DND-41 (cell line): ENCODE results near the gene KIAA1549.

Experiments used
- ATAC-seq: fragments of 200-7000 bp; cut with Tn5 transposase; 3 replicates; pipeline ENCODE4 v1.9.1; 2021; ENCODE audit warnings: low read depth; ENCODE audit not compliant: insufficient read depth
- DNase-seq: peaks from one replicate; pipeline ENCODE4 v3.0.0-alpha.2; 2020
- H2AFZ ChIP-seq: 2 replicates; pipeline ENCODE4 v1.6.0; 2012; ENCODE audit warnings: low read depth, low read length
- H3K27ac ChIP-seq: 2 replicates; pipeline ENCODE4 v1.5.1; 2012; ENCODE audit warnings: low read length, inconsistent platforms
- H3K27me3 ChIP-seq: fragments of 200-600 bp; sonication (generic); 2 replicates; pipeline ENCODE4 v1.6.0; 2012; ENCODE audit warnings: low read length, mild to moderate bottlenecking, inconsistent platforms; ENCODE audit not compliant: insufficient read depth, poor library complexity
- H3K36me3 ChIP-seq: 2 replicates; pipeline ENCODE4 v1.5.1; 2012; ENCODE audit warnings: low read length, inconsistent platforms; ENCODE audit not compliant: insufficient read depth
- H3K4me1 ChIP-seq: 2 replicates; pipeline ENCODE4 v1.5.1; 2012; ENCODE audit warnings: mild to moderate bottlenecking, low read length; ENCODE audit not compliant: insufficient read depth
- H3K4me2 ChIP-seq: 2 replicates; pipeline ENCODE4 v1.6.0; 2012; ENCODE audit warnings: mild to moderate bottlenecking, moderate library complexity, low read length, inconsistent platforms; ENCODE audit not compliant: insufficient read depth
- H3K4me3 ChIP-seq, 2 experiments: fragments of 200-600 bp in 1 of 2; shearing (Covaris generic) in 1 of 2; 2 replicates each; pipeline ENCODE4 v1.5.1; 2012 to 2016; ENCODE audit warnings: inconsistent platforms in 2 of 2, low read length in 2 of 2, mild to moderate bottlenecking in 2 of 2, low read depth in 1 of 2, moderate library complexity in 1 of 2
- H3K79me2 ChIP-seq: 2 replicates; pipeline ENCODE4 v1.6.0; 2012; ENCODE audit warnings: low read length, inconsistent platforms; ENCODE audit not compliant: insufficient read depth
- H3K9ac ChIP-seq: 2 replicates; pipeline ENCODE4 v1.6.0; 2012; ENCODE audit warnings: low read depth, mild to moderate bottlenecking, inconsistent platforms, low read length, moderate library complexity
- H3K9me3 ChIP-seq: 2 replicates; pipeline ENCODE4 v1.5.1; 2012; ENCODE audit warnings: low read length, moderate library complexity, mild to moderate bottlenecking, inconsistent platforms; ENCODE audit not compliant: insufficient read depth, severe bottlenecking
- H4K20me1 ChIP-seq: 2 replicates; pipeline ENCODE4 v1.6.0; 2012; ENCODE audit warnings: low read length; ENCODE audit not compliant: insufficient read depth
- CTCF ChIP-seq: IDR thresholded peaks from 2 replicates; pipeline ENCODE4 v1.5.1; 2012; ENCODE audit warnings: borderline replicate concordance, low read length, moderate library complexity, mild to moderate bottlenecking; ENCODE audit not compliant: poor library complexity, severe bottlenecking; ENCODE audit errors: extremely low read depth
- EZH2 ChIP-seq: IDR thresholded peaks from 3 replicates; pipeline ENCODE4 v1.6.1; 2012; ENCODE audit warnings: borderline replicate concordance, low read depth, mild to moderate bottlenecking, moderate library complexity, low read length, inconsistent platforms; ENCODE audit not compliant: severe bottlenecking

Gene KIAA1549

GRCh38 chr7:138919911-138920310 is 61.3 kb downstream of the KIAA1549 start:
- ATAC-seq (peak; percentile 97), DNase-seq (peak; percentile 67)
- H3K27me3 ChIP-seq, result no peaks in the 10 kb centered on the region
- H3K36me3 ChIP-seq, result peaks cover 6% of the 10 kb centered on the region; the same call in 1 of the 2 replicates
- peak overlapping the region; percentile 51 for H3K27ac ChIP-seq
- H3K4me2 ChIP-seq, result no peak overlapping the region
- no peaks in the 10 kb centered on the region for H3K9me3 ChIP-seq
- H3K4me1 ChIP-seq, result peaks cover 14% of the 10 kb centered on the region
- peak overlapping the region; percentile 33; the same call in 1 of the 2 replicates for H2AFZ ChIP-seq
- TF ChIP-seq CTCF (no peak), EZH2 (no peak)
- no peaks in the 10 kb centered on the region for H3K79me2 ChIP-seq
- H4K20me1 ChIP-seq, result no peaks in the 10 kb centered on the region
- no peak overlapping the region for H3K4me3 ChIP-seq
- H3K9ac ChIP-seq, result no peak overlapping the region

GRCh38 chr7:138919216-138919615 is 62.0 kb downstream of the KIAA1549 start:
- H3K27me3 ChIP-seq, result no peaks in the 10 kb centered on the region
- DNase-seq (no peak), ATAC-seq (no peak)
- no peak overlapping the region for H3K4me2 ChIP-seq
- no peak overlapping the region for H3K4me3 ChIP-seq
- no peaks in the 10 kb centered on the region for H3K79me2 ChIP-seq
- no peaks in the 10 kb centered on the region for H4K20me1 ChIP-seq
- peak overlapping the region; percentile 51; the same call in 1 of the 2 replicates for H3K27ac ChIP-seq
- H3K9ac ChIP-seq, result no peak overlapping the region
- no peak overlapping the region for H2AFZ ChIP-seq
- peaks cover 14% of the 10 kb centered on the region for H3K4me1 ChIP-seq
- no peaks in the 10 kb centered on the region for H3K9me3 ChIP-seq
- no peak for TF ChIP-seq CTCF
- no peak for TF ChIP-seq EZH2
- peaks cover 6% of the 10 kb centered on the region; the same call in 1 of the 2 replicates for H3K36me3 ChIP-seq

- Histone ChIP-seq H3K4me3 (no peak overlapping the region), H4K20me1 (no peaks in the 10 kb centered on the region), H3K27ac (no peak overlapping the region), H3K36me3 (peaks cover 6% of the 10 kb centered on the region; the same call in 1 of the 2 replicates), H3K4me1 (peaks cover 14% of the 10 kb centered on the region), H3K79me2 (no peaks in the 10 kb centered on the region), H2AFZ (no peak overlapping the region), H3K9ac (no peak overlapping the region), H3K4me2 (no peak overlapping the region), H3K27me3 (no peaks in the 10 kb centered on the region), H3K9me3 (no peaks in the 10 kb centered on the region)
- DNase-seq, result no peak
- ATAC-seq, result no peak
- TF ChIP-seq EZH2, result no peak
- no peak for TF ChIP-seq CTCF
Measured at GRCh38 chr7:138918756-138919155, 62.4 kb downstream of the KIAA1549 start.

- ATAC-seq, result no peak
- Histone ChIP-seq H3K9ac (no peak overlapping the region), H3K4me3 (no peak overlapping the region), H3K4me2 (no peak overlapping the region), H3K36me3 (peaks cover 6% of the 10 kb centered on the region; the same call in 1 of the 2 replicates), H2AFZ (no peak overlapping the region), H3K27me3 (no peaks in the 10 kb centered on the region), H3K27ac (no peak overlapping the region), H3K9me3 (no peaks in the 10 kb centered on the region), H4K20me1 (no peaks in the 10 kb centered on the region), H3K79me2 (no peaks in the 10 kb centered on the region), H3K4me1 (peaks cover 14% of the 10 kb centered on the region)
- DNase-seq, result no peak
- TF ChIP-seq CTCF (no peak), EZH2 (no peak)
Measured at GRCh38 chr7:138918176-138918575, 63.0 kb downstream of the KIAA1549 start.
